ENCODE measurements around the gene PTPRG.
"Not testable (repeated sequence)": the region's sequence is repeated elsewhere in the genome, so short reads cannot be mapped to it uniquely, and the experiment has no call there.

Gene PTPRG

DNA sequence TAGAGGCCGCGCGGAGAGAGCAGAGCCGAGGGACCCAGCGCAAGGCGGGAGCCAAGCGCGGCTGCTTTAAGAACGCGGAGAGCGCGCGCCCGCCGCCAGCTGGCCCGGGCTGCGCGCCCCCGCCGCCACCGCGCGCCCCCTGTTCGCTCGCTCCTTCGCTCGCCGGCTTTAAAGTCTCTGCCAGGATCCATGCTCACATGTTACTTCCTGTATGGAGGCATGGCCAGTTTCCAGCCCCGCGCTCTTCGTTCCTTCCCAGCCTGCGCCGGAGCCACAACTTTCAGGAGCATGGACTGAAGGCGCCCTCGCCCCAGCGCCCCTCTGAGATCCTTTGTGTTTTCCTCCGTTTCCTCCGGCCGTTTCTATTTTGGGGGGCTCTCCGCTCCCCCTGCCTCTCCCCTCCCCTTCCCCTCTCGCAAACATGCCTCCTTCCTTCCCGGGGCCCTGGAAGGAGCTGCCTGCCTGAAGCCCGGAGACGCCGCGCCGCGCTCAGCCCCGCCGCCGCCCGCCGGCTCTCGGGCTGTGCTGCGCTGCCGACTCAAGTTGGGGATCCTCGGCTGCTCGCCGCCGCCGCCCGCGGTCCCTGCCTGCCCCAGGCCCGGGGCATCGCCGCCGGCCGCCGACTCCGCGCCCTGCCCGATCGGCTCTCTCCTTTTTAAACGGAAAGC lies at the start of gene PTPRG:
Gene PTPRG (plus strand): TSS at position 198 of the 668 bp plus-strand sequence. CDS start 717 bp downstream, outside the sequence.
- DNase-seq (ENCODE audit: low read depth in 1 of 2, low spot score in 1 of 2): no peak

DNA sequence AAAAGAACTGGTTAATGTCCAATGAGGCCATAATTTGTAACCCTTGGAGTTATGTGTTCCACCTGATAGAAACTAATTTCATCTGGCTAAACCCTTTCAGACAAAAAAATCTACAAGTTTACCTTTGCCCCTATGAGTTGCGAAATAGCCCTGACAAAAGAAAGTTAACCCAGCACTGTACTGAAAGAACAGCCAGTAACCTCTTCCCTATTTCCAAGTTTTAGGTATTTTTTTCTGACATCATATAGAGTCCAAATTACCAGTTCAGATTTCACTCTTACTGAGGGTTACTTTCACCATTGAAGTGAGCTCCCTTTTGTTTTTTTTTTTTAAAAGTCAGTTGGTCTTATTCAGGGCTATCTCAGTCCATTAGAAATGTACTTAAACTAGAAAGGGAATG lies 42.8 kb upstream of the PTPRG start:
- DNase-seq (ENCODE audit: low read depth in 1 of 2, low spot score in 1 of 2): no peak

- DNase-seq (ENCODE audit: low read depth in 1 of 2, low spot score in 1 of 2): no peak
These were observed 40.3 kb upstream of the PTPRG start for GRCh38 chr3:61520966-61521628.

DNA sequence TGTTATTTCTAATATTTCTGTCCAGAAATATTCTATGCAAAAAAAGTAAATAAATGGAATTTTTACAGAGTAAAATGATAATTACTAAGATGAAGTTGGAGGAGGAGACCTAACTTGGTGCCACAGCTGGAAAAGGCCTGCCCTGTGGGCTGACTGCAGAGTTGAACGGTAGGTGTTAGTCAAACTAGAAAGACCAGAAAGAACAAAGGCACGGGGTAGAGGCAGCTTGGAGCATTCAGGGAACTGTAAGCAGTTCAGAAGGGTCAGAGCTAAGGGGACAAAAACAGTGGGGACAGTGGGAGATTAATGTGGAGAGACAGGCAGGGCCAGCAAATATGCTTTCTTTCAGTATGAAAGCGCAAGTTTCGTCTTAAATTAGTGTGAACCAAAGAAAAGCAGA lies 39.3 kb upstream of the PTPRG start:
- no peak for DNase-seq (ENCODE audit: low read depth in 1 of 2, low spot score in 1 of 2)

GRCh38 chr3:61522626-61523025 lies 38.7 kb upstream of the PTPRG start:
- DNase-seq (ENCODE audit: low read depth in 1 of 2, low spot score in 1 of 2): no peak

- DNase-seq (ENCODE audit: low read depth in 1 of 2, low spot score in 1 of 2): no peak
These were observed 36.4 kb upstream of the PTPRG start for GRCh38 chr3:61524933-61525332.

DNA sequence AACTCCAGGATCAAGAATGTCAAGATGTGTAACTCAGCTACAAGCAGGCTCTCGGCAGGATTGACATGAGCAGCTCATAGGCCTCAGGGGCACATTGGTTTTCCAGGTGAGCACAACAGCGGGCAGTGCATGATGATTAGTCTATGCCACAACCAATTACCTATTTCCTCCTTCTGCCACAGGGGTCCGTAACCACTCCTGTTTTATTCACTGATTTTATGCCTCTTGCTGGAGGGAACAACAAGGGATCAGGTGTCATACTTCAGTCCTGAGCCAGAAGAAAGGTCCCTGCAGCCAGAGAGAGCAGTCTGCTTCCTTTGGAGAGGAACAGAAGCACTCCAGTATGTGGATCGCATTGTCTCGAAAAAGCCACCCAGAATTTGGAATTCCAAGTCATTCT lies 35.1 kb upstream of the PTPRG start:
- no peak for DNase-seq (ENCODE audit: low read depth in 1 of 2, low spot score in 1 of 2)

GRCh38 chr3:61527011-61527410 lies 34.4 kb upstream of the PTPRG start:
- no peak for DNase-seq (ENCODE audit: low read depth in 1 of 2, low spot score in 1 of 2)

DNA sequence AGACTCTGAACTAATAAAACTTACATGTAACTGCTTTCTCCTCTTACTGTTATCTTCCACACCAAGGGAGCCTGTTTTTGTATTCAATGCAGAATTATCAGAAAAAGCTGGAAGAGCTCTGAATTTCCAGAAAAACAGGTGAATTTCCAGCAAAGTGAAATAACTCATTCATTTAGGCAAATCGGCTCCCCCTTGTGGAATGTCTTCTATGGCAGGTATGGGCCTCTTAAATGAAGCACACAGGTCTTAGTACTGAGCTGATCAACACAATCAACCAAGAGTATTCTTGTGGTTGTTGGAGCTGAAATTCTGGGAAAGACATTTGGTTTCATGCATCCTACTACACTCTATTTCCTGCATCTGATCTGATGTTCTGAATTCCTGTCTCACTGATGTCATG lies 31.0 kb upstream of the PTPRG start:
- DNase-seq (ENCODE audit: low read depth in 1 of 2, low spot score in 1 of 2): no peak

GRCh38 chr3:61531528-61531927 lies 29.8 kb upstream of the PTPRG start:
- no peak for DNase-seq (ENCODE audit: low read depth in 1 of 2, low spot score in 1 of 2)

- DNase-seq (ENCODE audit: low read depth in 1 of 2, low spot score in 1 of 2): no peak
These were observed 28.5 kb upstream of the PTPRG start for GRCh38 chr3:61532739-61533500.

DNA sequence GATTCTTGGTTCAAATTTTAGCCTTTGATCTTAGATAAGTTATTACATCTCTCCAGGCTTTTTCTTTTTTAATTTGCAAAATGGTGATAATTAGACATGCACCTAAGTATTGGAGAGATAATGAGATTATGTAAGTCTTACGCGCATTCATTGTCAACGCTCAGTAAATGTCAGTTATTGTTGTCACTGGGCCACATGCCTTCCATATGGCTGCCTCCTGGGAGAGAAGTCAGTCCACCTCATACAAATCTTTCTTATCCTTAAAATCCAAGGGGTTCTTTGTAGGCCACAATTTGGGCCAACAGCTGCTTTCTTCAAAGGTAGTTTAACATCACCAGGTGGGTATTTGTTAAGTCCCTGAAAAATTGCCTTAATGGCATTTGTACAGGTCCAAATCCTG lies 25.5 kb upstream of the PTPRG start:
- DNase-seq (ENCODE audit: low read depth in 1 of 2, low spot score in 1 of 2): no peak

GRCh38 chr3:61537366-61537765 lies 24.0 kb upstream of the PTPRG start:
- no peak for DNase-seq (ENCODE audit: low read depth in 1 of 2, low spot score in 1 of 2)

DNA sequence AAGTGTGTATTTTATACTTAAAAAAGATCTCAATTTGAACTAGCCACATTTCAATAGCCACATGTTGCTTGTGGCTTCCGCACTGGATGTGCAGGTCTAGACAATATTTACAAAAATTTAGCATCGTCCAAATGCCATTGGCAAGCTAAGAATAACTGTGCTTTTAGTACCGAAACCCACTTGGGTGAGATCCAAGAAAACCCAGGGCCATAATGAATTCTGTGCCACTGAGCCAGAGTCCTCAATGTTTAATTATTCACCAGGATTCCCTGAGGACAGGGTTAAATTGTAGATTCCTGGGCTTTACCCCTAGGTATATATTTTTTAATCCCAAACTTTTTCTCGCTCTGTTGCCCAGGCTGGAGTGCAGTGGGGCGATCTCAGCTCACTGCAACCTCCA lies 22.9 kb upstream of the PTPRG start:
- DNase-seq (ENCODE audit: low read depth in 1 of 2, low spot score in 1 of 2): no peak

- no peak for DNase-seq (ENCODE audit: low read depth in 1 of 2, low spot score in 1 of 2)
These were observed 19.7 kb upstream of the PTPRG start for GRCh38 chr3:61541694-61542093.

DNA sequence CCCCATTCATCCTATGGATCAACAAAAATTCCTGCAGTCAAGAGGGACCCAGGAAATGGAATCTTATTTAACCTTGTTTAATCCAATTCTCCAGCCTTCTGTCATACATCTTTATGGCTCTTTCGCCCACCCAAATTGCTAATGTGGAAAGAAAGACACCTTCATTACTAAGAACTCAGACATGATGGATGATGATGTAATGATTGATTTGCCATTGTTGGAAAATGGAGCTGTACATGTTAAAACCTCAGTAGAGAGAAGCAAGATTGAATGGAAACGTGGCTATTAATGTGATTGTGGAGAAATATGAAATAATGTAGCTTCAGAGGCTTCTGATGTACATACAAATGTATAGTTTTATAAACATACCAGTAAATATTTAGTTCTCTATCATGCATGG lies 15.7 kb upstream of the PTPRG start:
- no peak for DNase-seq (ENCODE audit: low read depth in 1 of 2, low spot score in 1 of 2)

DNA sequence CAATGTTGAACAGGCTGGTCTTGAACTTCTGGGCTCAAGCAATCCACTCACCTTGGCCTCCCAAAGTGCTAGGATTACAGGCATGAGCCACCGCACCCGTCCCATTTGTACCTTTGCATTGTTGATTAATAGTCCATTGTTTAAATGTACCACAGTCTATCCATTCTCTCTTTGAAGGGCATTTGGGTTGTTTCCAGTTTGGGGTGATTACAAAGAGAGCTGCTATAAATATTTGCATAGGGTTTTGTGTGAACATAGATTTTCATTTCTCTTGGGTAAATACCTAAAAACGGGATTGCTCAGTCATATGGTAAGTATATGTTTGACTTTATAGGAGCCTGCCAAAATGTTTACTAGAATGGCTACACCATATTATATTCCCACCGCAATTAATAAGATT lies 13.7 kb upstream of the PTPRG start:
- no peak for DNase-seq (ENCODE audit: low read depth in 1 of 2, low spot score in 1 of 2)

GRCh38 chr3:61552704-61553103 lies 8.7 kb upstream of the PTPRG start:
- DNase-seq (ENCODE audit: low read depth in 1 of 2, low spot score in 1 of 2): not testable (repeated sequence)

DNA sequence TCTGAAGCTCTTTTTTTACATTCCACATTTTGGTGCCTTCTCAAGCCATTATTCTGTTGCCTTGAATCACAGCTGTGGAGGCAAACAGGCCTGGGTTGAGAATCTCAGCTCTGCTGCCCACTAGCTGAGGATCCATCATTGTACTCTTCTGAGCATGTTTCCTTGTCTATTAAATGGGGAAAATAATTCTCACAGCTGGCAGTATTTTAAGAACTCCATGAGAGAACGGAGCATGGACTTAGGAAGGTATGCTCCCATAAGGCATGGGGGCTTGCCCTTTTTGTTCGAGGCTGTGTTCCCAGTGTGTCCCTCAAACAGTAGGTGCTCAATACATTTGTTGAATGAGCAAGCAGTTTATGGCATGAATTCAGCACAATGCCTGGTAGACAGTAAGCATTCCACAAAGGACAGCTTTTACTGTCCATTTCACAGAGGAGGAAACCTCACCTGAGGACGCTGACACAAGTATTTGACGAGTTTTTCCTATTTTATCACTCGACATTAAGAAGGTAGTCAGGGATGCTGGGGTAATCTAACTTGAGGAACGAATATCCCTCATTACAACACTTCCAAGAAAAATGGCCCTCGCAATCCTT lies 2.1 kb upstream of the PTPRG start:
- no peak for DNase-seq (ENCODE audit: low read depth in 1 of 2, low spot score in 1 of 2)

GRCh38 chr3:61560517-61561373 lies 626 bp upstream of the PTPRG start:
- DNase-seq (ENCODE audit: low read depth in 1 of 2, low spot score in 1 of 2): no peak
